K562 (cell line): ENCODE data around the gene FGFR4. TPM values are rescaled to one million over a fixed set of nuclear protein-coding genes. Genes with fewer than 3 reads are reported as not detected.
A peak's percentile ranks its signal among the peaks of the same experiment; 100 is the strongest.

Source experiments
- CBX1 ChIP-seq: sonication (generic); IDR thresholded peaks from 2 replicates; pipeline ENCODE4 v1.6.1; 2016; ENCODE audit warnings: antibody characterized with exemption, low read depth, mild to moderate bottlenecking
- ILK ChIP-seq: fragments of 450-650 bp; IDR thresholded peaks from 2 replicates; pipeline ENCODE4 v1.6.1; 2016; ENCODE audit warnings: missing genetic modification characterization, low read depth, mild to moderate bottlenecking, missing compliant biosample characterization, moderate library complexity, borderline replicate concordance
- KLF16 ChIP-seq: IDR thresholded peaks from 2 replicates; pipeline ENCODE4 v1.6.1; 2016; ENCODE audit warnings: antibody characterized with exemption
- POLR3G ChIP-seq: IDR thresholded peaks from 2 replicates; pipeline ENCODE4 v1.6.1; 2011; ENCODE audit not compliant: insufficient read length, insufficient replicate concordance; ENCODE audit errors: extremely low read depth
- PRDM10 ChIP-seq: fragments of 450-650 bp; IDR thresholded peaks from 2 replicates; pipeline ENCODE4 v1.6.1; 2018; ENCODE audit not compliant: partially characterized antibody
- SAFB ChIP-seq: fragments of 200-400 bp; formaldehyde crosslinking; IDR thresholded peaks from 2 replicates; pipeline ENCODE4 v1.6.1; 2017; ENCODE audit warnings: low read depth, low read length, borderline replicate concordance
- TFAP4 ChIP-seq: sonication (generic); formaldehyde crosslinking; IDR thresholded peaks from 2 replicates; pipeline ENCODE4 v1.8.0; 2022; ENCODE audit warnings: missing genetic modification reagents, mild to moderate bottlenecking, moderate library complexity, borderline replicate concordance
- ZFP91 ChIP-seq: sonication (generic); formaldehyde crosslinking; IDR thresholded peaks from 2 replicates; pipeline ENCODE4 v1.8.0; 2022; ENCODE audit warnings: mild to moderate bottlenecking, missing genetic modification reagents
- ZNF12 ChIP-seq: sonication (generic); formaldehyde crosslinking; IDR thresholded peaks from 2 replicates; pipeline ENCODE4 v1.4.0; 2020; ENCODE audit warnings: mild to moderate bottlenecking, missing genetic modification reagents
- ZNF143 ChIP-seq: sonication (generic); formaldehyde crosslinking; IDR thresholded peaks from 2 replicates; pipeline ENCODE4 v1.9.0; 2022; ENCODE audit warnings: mild to moderate bottlenecking, missing genetic modification reagents
- ZNF324 ChIP-seq: fragments of 250-450 bp; sonication (Bioruptor Pico); IDR thresholded peaks from 2 replicates; pipeline ENCODE4 v1.4.0; 2020; ENCODE audit warnings: mild to moderate bottlenecking
- ZNF609 ChIP-seq: sonication (generic); formaldehyde crosslinking; IDR thresholded peaks from 2 replicates; pipeline ENCODE4 v1.8.1; 2023; ENCODE audit warnings: missing genetic modification reagents, mild to moderate bottlenecking, borderline replicate concordance
- ZNF644 ChIP-seq: fragments of 200-800 bp; sonication (Bioruptor generic); IDR thresholded peaks from 2 replicates; pipeline ENCODE4 v1.6.1; 2016; ENCODE audit warnings: low read depth, missing genetic modification characterization, missing compliant biosample characterization
- polyA plus RNA-seq, 8 experiments: library from polyadenylated mRNA; depleted of rRNA in 4 of 8; stranded (reverse) in 5 of 8; unstranded in 3 of 8; fragments of >200 nt; fragmentation: Nextera tagmentation in 2 of 8; fragmentation: Illumina TruSeq in 1 of 8; extraction: Ambion mirVana in 2 of 8; extraction: Trizol in 1 of 8; gene quantifications; 2 replicates each; pipeline versions ENCODE4 v1.2.1 to v1.2.3, GENCODE V29; 2011 to 2014; ENCODE audit warnings: inconsistent platforms in 1 of 8, missing spikeins in 1 of 8
- total RNA-seq, 7 experiments: library from RNA; depleted of rRNA in 6 of 7; stranded (reverse); fragments of >200 nt in 6 of 7; fragmentation: Illumina TruSeq in 2 of 7; extraction: Trizol in 2 of 7; gene quantifications; 2 replicates each; pipeline versions ENCODE4 v1.2.1 to v1.2.3, GENCODE V29; 2011 to 2021; ENCODE audit warnings: low replicate concordance in 1 of 7

Gene FGFR4
- total and polyA plus RNA-seq, 9 of the 15 experiments (the other 6 are each of a cell fraction or from before 2014, with no cell fraction given) = 0.76 to 35.4 (median 7.5) TPM

- TF ChIP-seq TFAP4 (CRISPR knock-in tag) = peak; percentile 92
- peak; percentile 80; the same call in 1 of the 2 replicates for TF ChIP-seq ZFP91 (CRISPR knock-in tag)
- TF ChIP-seq ZNF609 (CRISPR knock-in tag) = peak; percentile 98
- no peak for TF ChIP-seq POLR3G
- TF ChIP-seq KLF16 = no peak
- peak; percentile 52; the same call in 1 of the 2 replicates for TF ChIP-seq ZNF644 (tag)
- peak; percentile 12 for TF ChIP-seq PRDM10
- TF ChIP-seq ZNF143 (CRISPR knock-in tag) = peak; percentile 65
- peak; percentile 92 for TF ChIP-seq CBX1
- peak; percentile 24; the same call in 1 of the 2 replicates for TF ChIP-seq ZNF12 (CRISPR knock-in tag)
- TF ChIP-seq ZNF324 (CRISPR knock-in tag) = 0 out of 2 replicates have a peak, but pooled peaks have one; percentile 45
- no peak for TF ChIP-seq ILK
- no peak for TF ChIP-seq SAFB
Measured at GRCh38 chr5:177116631-177117373, 30.1 kb downstream of the FGFR4 start (continued).
